T47D (cell line): Measurements from ENCODE around the gene DRC1.

ENCODE experiments used
- DNase-seq, 2 experiments: peaks; one replicate each; pipeline versions ENCODE4 v3.0.0 to v3.0.0-alpha.2; 2011 to 2012; ENCODE audit warnings: low read depth in 1 of 2, low spot score in 1 of 2
- JUND ChIP-seq: IDR thresholded peaks from 2 replicates; pipeline ENCODE4 v1.6.1; 2012; ENCODE audit warnings: low read depth
- in situ Hi-C: cut with HindIII; loops from 2 replicates; pipeline ENCODE4 v1.10.0; 2016; ENCODE audit warnings: low sequenced_read_pairs, low pct_unique_long_range_greater_than_20kb

Gene DRC1

GRCh38 chr2:26491563-26492167 is 89.9 kb downstream of the DRC1 start:
- in situ Hi-C loops: no loop called here
- no peak for TF ChIP-seq JUND
- no peak for DNase-seq

DNA sequence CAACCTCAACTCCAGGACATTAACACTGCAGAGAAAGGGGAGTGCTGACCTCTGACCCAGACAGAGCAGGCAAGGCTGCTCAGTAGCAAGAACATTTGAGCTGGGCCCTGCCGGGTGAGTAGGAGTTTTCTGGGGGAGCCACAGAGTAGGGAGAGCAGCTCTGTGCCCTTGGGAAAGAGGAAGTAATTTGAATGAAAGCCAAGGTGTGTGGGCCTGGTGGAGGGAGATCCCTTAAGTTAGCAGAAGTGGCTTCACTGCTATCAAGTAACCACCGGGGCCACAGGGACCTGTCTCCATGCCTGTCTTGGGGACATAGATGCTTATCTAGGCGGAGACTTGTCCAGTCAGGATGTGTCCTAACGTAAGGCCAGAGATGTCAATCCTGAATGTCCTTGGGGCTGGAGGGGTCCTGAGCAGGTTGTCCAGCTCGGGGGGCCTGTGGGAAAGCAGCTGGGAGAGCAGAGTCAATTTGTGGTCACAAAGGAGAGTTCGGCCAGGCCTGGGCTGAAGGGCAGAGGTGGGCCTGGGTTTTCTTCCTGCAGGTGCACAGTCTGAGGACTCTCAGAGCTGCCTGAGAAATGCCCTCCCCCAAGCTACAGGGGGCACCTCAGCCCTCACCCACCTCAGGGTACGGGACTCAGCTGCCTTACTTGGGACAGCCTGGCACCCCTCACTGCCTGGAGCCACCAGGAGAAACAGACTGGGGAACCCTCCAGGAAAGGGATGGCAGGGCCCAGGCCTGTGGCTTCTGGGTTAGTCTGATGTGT is 91.2 kb downstream of the DRC1 start:
- TF ChIP-seq JUND: no peak
- in situ Hi-C loops: no loop called here
- no peak for DNase-seq

DNA sequence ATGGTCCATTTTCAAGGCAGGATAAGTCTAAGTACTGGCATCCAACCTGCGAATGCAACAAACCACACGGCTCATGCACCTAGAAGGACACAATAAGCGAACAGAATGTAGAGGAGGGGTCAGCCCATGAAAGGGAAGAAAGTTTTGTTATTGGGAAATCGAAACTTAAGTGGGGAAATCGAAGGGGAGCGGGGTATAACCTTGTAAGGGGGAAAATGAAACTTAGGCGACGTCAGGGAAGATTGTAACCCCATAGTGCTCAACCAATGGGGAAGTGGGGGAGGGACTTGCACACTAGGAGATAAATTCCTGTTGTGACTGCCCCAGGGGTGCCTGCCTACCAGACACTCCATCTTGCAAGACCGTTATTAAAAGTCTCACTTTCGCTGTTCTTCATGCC is 91.8 kb downstream of the DRC1 start:
- TF ChIP-seq JUND: no peak
- in situ Hi-C loops: no loop called here
- DNase-seq: no peak

- TF ChIP-seq JUND: no peak
- in situ Hi-C loops: no loop called here
- no peak for DNase-seq
Observed at GRCh38 chr2:26494199-26494598, 92.5 kb downstream of the DRC1 start.

DNA sequence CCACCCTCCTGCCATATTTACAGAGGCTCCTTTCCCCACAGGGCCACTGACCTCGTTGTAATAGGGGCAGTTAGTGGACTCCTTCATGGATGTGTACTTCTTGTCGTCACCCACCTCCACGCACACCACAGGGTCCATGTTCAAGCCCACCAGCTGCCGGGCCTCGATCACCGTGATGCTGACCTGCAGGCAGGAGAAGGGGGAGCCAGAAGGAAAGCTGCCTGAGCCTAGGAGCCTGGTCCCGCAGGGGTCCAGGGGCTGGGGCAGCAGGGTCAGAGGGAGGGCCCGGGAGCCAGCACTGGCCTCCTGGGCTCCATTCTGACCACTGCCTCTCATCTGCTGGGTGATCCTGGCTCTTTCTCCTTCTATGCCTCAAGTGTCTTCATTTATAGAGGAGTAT is 93.2 kb downstream of the DRC1 start:
- TF ChIP-seq JUND: no peak
- in situ Hi-C loops: no loop called here
- DNase-seq: no peak

- peak; percentile 33 to 55 for DNase-seq
- in situ Hi-C loops: no loop called here
- TF ChIP-seq JUND: no peak
Observed at GRCh38 chr2:26495705-26496297, 94.1 kb downstream of the DRC1 start.

- TF ChIP-seq JUND: no peak
- in situ Hi-C loops: no loop called here
- peak in 1 of 2 experiments; percentile 18 for DNase-seq
Observed at GRCh38 chr2:26500406-26500805, 98.7 kb downstream of the DRC1 start.

GRCh38 chr2:26503231-26503880 is 101.6 kb downstream of the DRC1 start:
- TF ChIP-seq JUND: no peak
- peak; percentile 82 to 84 for DNase-seq
- in situ Hi-C loops: no loop called here

GRCh38 chr2:26504002-26504401 is 102.3 kb downstream of the DRC1 start:
- in situ Hi-C loops: no loop called here
- DNase-seq: no peak
- no peak for TF ChIP-seq JUND

DNA sequence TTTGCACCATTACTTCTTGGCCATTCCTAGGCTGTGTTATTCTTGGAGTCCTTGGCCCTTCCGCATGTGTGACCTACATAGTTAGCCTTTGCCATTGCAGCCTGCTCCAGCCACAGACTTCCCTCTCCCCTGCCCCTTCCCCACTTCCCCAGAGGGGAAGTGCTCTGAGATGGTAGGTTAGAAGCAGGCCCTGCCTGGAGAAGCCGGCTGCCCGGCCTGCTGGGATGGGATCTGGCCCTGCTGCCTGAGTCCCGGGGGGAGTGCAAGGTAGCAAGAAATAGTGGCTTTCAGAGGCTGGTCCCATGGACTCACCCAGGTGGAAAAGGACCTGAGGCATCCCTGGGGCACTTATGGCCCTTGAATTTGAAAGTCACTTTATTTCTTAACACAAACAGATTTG is 104.6 kb downstream of the DRC1 start:
- no peak for TF ChIP-seq JUND
- in situ Hi-C loops: no loop called here
- no peak for DNase-seq
